Neuronal stem cell (in vitro differentiated cells): Measurements from ENCODE around the gene NAALADL2.

Experiments
- DNase-seq: peaks from one replicate; pipeline ENCODE4 v3.0.0-alpha.2; 2013; ENCODE audit warnings: low spot score
- H2AFZ ChIP-seq: one replicate; pipeline ENCODE4 v1.6.1; 2013; ENCODE audit warnings: mild to moderate bottlenecking, low read length, inconsistent platforms
- H2AK5ac ChIP-seq: 2 replicates; pipeline ENCODE4 v1.6.1; 2013; ENCODE audit warnings: low read depth, mild to moderate bottlenecking, inconsistent platforms, low read length, moderate library complexity, mixed read lengths
- H2BK120ac ChIP-seq: 2 replicates; pipeline ENCODE4 v1.6.1; 2013; ENCODE audit warnings: low read depth, mild to moderate bottlenecking, inconsistent platforms, low read length, moderate library complexity, mixed read lengths
- H2BK12ac ChIP-seq: one replicate; pipeline ENCODE4 v1.6.1; 2013; ENCODE audit warnings: low read length, inconsistent platforms
- H2BK15ac ChIP-seq: 2 replicates; pipeline ENCODE4 v1.6.1; 2013; ENCODE audit warnings: mild to moderate bottlenecking, low read length, inconsistent platforms, mixed read lengths
- H2BK5ac ChIP-seq: one replicate; pipeline ENCODE4 v1.6.1; 2013; ENCODE audit warnings: inconsistent platforms, mild to moderate bottlenecking, low read length, moderate library complexity
- H3K14ac ChIP-seq: one replicate; pipeline ENCODE4 v1.6.1; 2013; ENCODE audit warnings: low read length, inconsistent platforms
- H3K18ac ChIP-seq: 2 replicates; pipeline ENCODE4 v1.6.1; 2013; ENCODE audit warnings: low read length, inconsistent platforms
- H3K23ac ChIP-seq: 2 replicates; pipeline ENCODE4 v1.6.1; 2013; ENCODE audit warnings: low read depth, mild to moderate bottlenecking, mixed read lengths, low read length, inconsistent platforms; ENCODE audit not compliant: poor library complexity
- H3K27ac ChIP-seq: replicated peaks from 3 replicates; pipeline ENCODE4 v1.5.1; 2013; ENCODE audit warnings: low read length, inconsistent platforms
- H3K27me3 ChIP-seq, 3 experiments: 2 replicates each; pipeline ENCODE4 v1.6.1; 2013; ENCODE audit warnings: low read length in 3 of 3, mild to moderate bottlenecking in 2 of 3, inconsistent platforms in 1 of 3, low read depth in 1 of 3, mixed read lengths in 1 of 3, moderate library complexity in 1 of 3; ENCODE audit not compliant: control insufficient read depth in 3 of 3, insufficient read depth in 3 of 3
- H3K36me3 ChIP-seq, 2 donors: replicated peaks in 1 of 2; 2 replicates each; pipeline ENCODE4 v1.6.1; 2013; ENCODE audit warnings: low read length in 2 of 2; ENCODE audit not compliant: control insufficient read depth in 2 of 2, insufficient read depth in 2 of 2
- H3K4ac ChIP-seq: 2 replicates; pipeline ENCODE4 v1.6.1; 2013; ENCODE audit warnings: inconsistent platforms, mild to moderate bottlenecking, low read length, moderate library complexity
- H3K4me1 ChIP-seq, 2 donors: 1 replicate in 1 of 2; 2 replicates in 1 of 2; pipeline ENCODE4 v1.6.1; 2013; ENCODE audit warnings: low read length in 2 of 2, low read depth in 1 of 2; ENCODE audit not compliant: control insufficient read depth in 2 of 2, insufficient read depth in 1 of 2
- H3K4me2 ChIP-seq: one replicate; pipeline ENCODE4 v1.6.1; 2013; ENCODE audit warnings: mild to moderate bottlenecking, low read length, inconsistent platforms; ENCODE audit not compliant: insufficient read depth, poor library complexity, severe bottlenecking
- H3K4me3 ChIP-seq, 2 donors: 2 replicates each; pipeline ENCODE4 v1.5.1; 2013; ENCODE audit warnings: low read length in 2 of 2, mild to moderate bottlenecking in 2 of 2, inconsistent platforms in 1 of 2, moderate library complexity in 1 of 2
- H3K79me1 ChIP-seq: one replicate; pipeline ENCODE4 v1.6.1; 2013; ENCODE audit warnings: low read depth, mild to moderate bottlenecking, inconsistent platforms, low read length, moderate library complexity
- H3K9ac ChIP-seq: one replicate; pipeline ENCODE4 v1.6.1; 2013; ENCODE audit warnings: mild to moderate bottlenecking, low read depth, low read length, inconsistent platforms; ENCODE audit not compliant: poor library complexity
- H3K9me3 ChIP-seq, 2 donors: replicated peaks in 1 of 2; 2 replicates each; pipeline versions ENCODE3 to v1.6.1; 2013; ENCODE audit warnings: low read length in 2 of 2, mild to moderate bottlenecking in 2 of 2, inconsistent platforms in 1 of 2, low read depth in 1 of 2, mixed read lengths in 1 of 2, moderate library complexity in 1 of 2; ENCODE audit not compliant: control insufficient read depth in 2 of 2, insufficient read depth in 1 of 2
- H4K8ac ChIP-seq: one replicate; pipeline ENCODE4 v1.6.1; 2013; ENCODE audit warnings: low read depth, mild to moderate bottlenecking, inconsistent platforms, low read length, moderate library complexity
- H4K91ac ChIP-seq: one replicate; pipeline ENCODE4 v1.6.1; 2013; ENCODE audit warnings: low read length, low read depth, mild to moderate bottlenecking, inconsistent platforms; ENCODE audit not compliant: poor library complexity
- WGBS, 2 donors: extraction: QIAGEN DNeasy Blood & Tissue Kit; methylation state at CpG; one replicate each; pipeline ENCODE4 v1.1.7; 2013; ENCODE audit warnings: missing lambda C conversion rate in 2 of 2, mixed read lengths in 1 of 2; ENCODE audit not compliant: insufficient read length in 2 of 2, insufficient replicate concordance in 1 of 2; ENCODE audit errors: extremely low coverage in 2 of 2; 5-methylcytosine and 5-hydroxymethylcytosine counted together

NAALADL2 gene

GRCh38 chr3:175648899-175649298 lies 789.8 kb downstream of the NAALADL2 start:
- Histone ChIP-seq H3K4me1 (peaks cover 0 to 7% of the 10 kb centered on the region in 2 donors), H2AFZ (no peak overlapping the region), H2BK120ac (no peak overlapping the region), H4K8ac (no peak overlapping the region), H3K9me3 (peaks cover 0 to 4% of the 10 kb centered on the region in 2 donors), H3K36me3 (no peaks in the 10 kb centered on the region), H2BK15ac (no peak overlapping the region), H3K4me2 (no peak overlapping the region), H3K27me3 (no peaks in the 10 kb centered on the region), H3K18ac (no peak overlapping the region), H2BK5ac (no peak overlapping the region), H2AK5ac (no peak overlapping the region), H3K14ac (no peak overlapping the region), H4K91ac (no peak overlapping the region), H3K4ac (no peak overlapping the region), H3K4me3 (no peak overlapping the region), H3K79me1 (no peaks in the 10 kb centered on the region), H3K23ac (no peak overlapping the region), H3K9ac (no peak overlapping the region), H2BK12ac (no peak overlapping the region), H3K27ac (no peak overlapping the region)
- no peak for DNase-seq

GRCh38 chr3:175651716-175652115 lies 792.6 kb downstream of the NAALADL2 start:
- Histone ChIP-seq H3K23ac (no peak overlapping the region), H3K14ac (no peak overlapping the region), H2AK5ac (no peak overlapping the region), H4K8ac (no peak overlapping the region), H2BK15ac (no peak overlapping the region), H2BK5ac (no peak overlapping the region), H3K79me1 (no peaks in the 10 kb centered on the region), H4K91ac (no peak overlapping the region), H3K4ac (no peak overlapping the region), H3K18ac (no peak overlapping the region), H2BK12ac (no peak overlapping the region), H3K36me3 (no peaks in the 10 kb centered on the region), H3K27ac (no peak overlapping the region), H3K4me3 (no peak overlapping the region), H3K27me3 (no peaks in the 10 kb centered on the region), H3K9me3 (peaks cover 0 to 4% of the 10 kb centered on the region in 2 donors), H2AFZ (no peak overlapping the region), H3K4me1 (peaks cover 0 to 20% of the 10 kb centered on the region in 2 donors), H3K9ac (no peak overlapping the region), H3K4me2 (no peak overlapping the region), H2BK120ac (no peak overlapping the region)
- no CpG with 5 or more reads among the region's 5 CpGs for WGBS, 2 donors
- no peak for DNase-seq

- H3K4ac ChIP-seq: no peak overlapping the region
- no peak overlapping the region for H2AK5ac ChIP-seq
- H2AFZ ChIP-seq: no peak overlapping the region
- H3K9ac ChIP-seq: no peak overlapping the region
- H3K23ac ChIP-seq: no peak overlapping the region
- H3K4me2 ChIP-seq: no peak overlapping the region
- no peak overlapping the region for H3K18ac ChIP-seq
- no peak overlapping the region for H3K4me3 ChIP-seq
- no peaks in the 10 kb centered on the region for H3K36me3 ChIP-seq
- no peaks in the 10 kb centered on the region for H3K27me3 ChIP-seq
- H3K9me3 ChIP-seq: peaks cover 0 to 4% of the 10 kb centered on the region in 2 donors
- WGBS, 2 donors: no CpG with 5 or more reads among the region's 3 CpGs
- H2BK15ac ChIP-seq: no peak overlapping the region
- H2BK120ac ChIP-seq: no peak overlapping the region
- H4K91ac ChIP-seq: no peak overlapping the region
- H3K4me1 ChIP-seq: peaks cover 0 to 20% of the 10 kb centered on the region in 2 donors
- no peak overlapping the region for H3K14ac ChIP-seq
- H3K27ac ChIP-seq: no peak overlapping the region
- H4K8ac ChIP-seq: no peak overlapping the region
- no peaks in the 10 kb centered on the region for H3K79me1 ChIP-seq
- no peak for DNase-seq
- H2BK5ac ChIP-seq: no peak overlapping the region
- H2BK12ac ChIP-seq: no peak overlapping the region
Measured at GRCh38 chr3:175655351-175655750, 796.2 kb downstream of the NAALADL2 start.

GRCh38 chr3:175656461-175656860 lies 797.3 kb downstream of the NAALADL2 start:
- Histone ChIP-seq H3K23ac (no peak overlapping the region), H3K4me3 (no peak overlapping the region), H3K27ac (no peak overlapping the region), H3K4me2 (no peak overlapping the region), H3K14ac (no peak overlapping the region), H2AK5ac (no peak overlapping the region), H3K18ac (no peak overlapping the region), H2BK12ac (no peak overlapping the region), H3K27me3 (no peaks in the 10 kb centered on the region), H4K8ac (no peak overlapping the region), H3K9me3 (no peaks in the 10 kb centered on the region), H3K4me1 (peaks cover 0 to 20% of the 10 kb centered on the region in 2 donors), H3K36me3 (no peaks in the 10 kb centered on the region), H2AFZ (no peak overlapping the region), H4K91ac (no peak overlapping the region), H2BK120ac (no peak overlapping the region), H2BK15ac (no peak overlapping the region), H3K9ac (no peak overlapping the region), H3K79me1 (no peaks in the 10 kb centered on the region), H2BK5ac (no peak overlapping the region), H3K4ac (no peak overlapping the region)
- no peak for DNase-seq
- no CpG with 5 or more reads among the region's 1 CpG for WGBS, 2 donors
